Muscle layer of duodenum (tissue), 2 donors: Measurements from ENCODE around the gene PIAS4.
A peak's percentile ranks its signal among the peaks of the same experiment; 100 is the strongest.

Source experiments
- H3K27ac ChIP-seq: one replicate; pipeline ENCODE4 v1.7.0; 2013; ENCODE audit warnings: mild to moderate bottlenecking, low read length
- H3K27me3 ChIP-seq: one replicate; pipeline ENCODE4 v1.7.0; 2013; ENCODE audit warnings: low read depth, mild to moderate bottlenecking, control low read depth, low read length
- H3K36me3 ChIP-seq, 2 donors: one replicate each; pipeline ENCODE4 v1.7.0; 2013; ENCODE audit warnings: low read length in 2 of 2, control low read depth in 1 of 2, mild to moderate bottlenecking in 1 of 2; ENCODE audit not compliant: insufficient read depth in 2 of 2, control insufficient read depth in 1 of 2
- H3K4me1 ChIP-seq, 2 donors: one replicate each; pipeline ENCODE4 v1.7.0; 2013; ENCODE audit warnings: low read length in 2 of 2, mild to moderate bottlenecking in 2 of 2, control low read depth in 1 of 2, moderate library complexity in 1 of 2; ENCODE audit not compliant: insufficient read depth in 2 of 2, control insufficient read depth in 1 of 2
- H3K4me3 ChIP-seq, 2 donors: one replicate each; pipeline ENCODE4 v1.7.0; 2013; ENCODE audit warnings: low read length in 2 of 2, low read depth in 1 of 2, mild to moderate bottlenecking in 1 of 2
- H3K9me3 ChIP-seq, 2 donors: one replicate each; pipeline ENCODE4 v1.7.0; 2013; ENCODE audit warnings: low read length in 2 of 2, control low read depth in 1 of 2, mild to moderate bottlenecking in 1 of 2; ENCODE audit not compliant: control insufficient read depth in 1 of 2
- donor health status: healthy.

Gene PIAS4

GRCh38 chr19:4066176-4066606 lies 58.7 kb downstream of the PIAS4 start:
- Histone ChIP-seq H3K9me3 (no peaks in the 10 kb centered on the region), H3K4me3 (peak overlapping the region; percentile 37 to 88), H3K36me3 (peaks cover 0 to 7% of the 10 kb centered on the region in 2 donors), H3K4me1 (peaks cover 13 to 37% of the 10 kb centered on the region in 2 donors), H3K27ac (no peak overlapping the region), H3K27me3 (no peaks in the 10 kb centered on the region)

GRCh38 chr19:4066682-4067395 lies 59.3 kb downstream of the PIAS4 start, which contains the start of gene ZBTB7A:
TSS of gene ZBTB7A (minus strand) at chr19:4066899. CDS start at chr19:4055232, 11,667 bp downstream.
- Histone ChIP-seq H3K27me3 (no peaks in the 10 kb centered on the region), H3K4me3 (peak within 1 kb of the TSS; percentile 37 to 88), H3K4me1 (peaks cover 9 to 30% of the 10 kb centered on the region in 2 donors)

GRCh38 chr19:4067396-4068046 lies 60.0 kb downstream of the PIAS4 start:
- Histone ChIP-seq H3K36me3 (peaks cover 0 to 7% of the 10 kb centered on the region in 2 donors), H3K4me3 (peak overlapping the region; percentile 52 to 88), H3K27me3 (no peaks in the 10 kb centered on the region), H3K9me3 (no peaks in the 10 kb centered on the region), H3K4me1 (peaks cover 6 to 23% of the 10 kb centered on the region in 2 donors), H3K27ac (peak overlapping the region; percentile 87)

More at GRCh38 chr19:4066682-4067395, 59.3 kb downstream of the PIAS4 start, which contains the start of gene ZBTB7A:
- Histone ChIP-seq H3K9me3 (no peaks in the 10 kb centered on the region), H3K27ac (peak within 1 kb of the TSS; percentile 87), H3K36me3 (peaks cover 0 to 7% of the 10 kb centered on the region in 2 donors)

GRCh38 chr19:4068047-4068966 lies 60.8 kb downstream of the PIAS4 start:
- no peaks in the 10 kb centered on the region for H3K27me3 ChIP-seq
- peaks cover 0 to 7% of the 10 kb centered on the region in 2 donors for H3K36me3 ChIP-seq
- peak overlapping the region; percentile 52 to 88 for H3K4me3 ChIP-seq
- H3K9me3 ChIP-seq = no peaks in the 10 kb centered on the region
- peaks cover 0 to 15% of the 10 kb centered on the region in 2 donors for H3K4me1 ChIP-seq
- H3K27ac ChIP-seq = peak overlapping the region; percentile 87

GRCh38 chr19:4069331-4069959 lies 61.9 kb downstream of the PIAS4 start:
- Histone ChIP-seq H3K27me3 (no peaks in the 10 kb centered on the region), H3K4me1 (peaks cover 0 to 11% of the 10 kb centered on the region in 2 donors), H3K4me3 (no peak overlapping the region), H3K36me3 (peaks cover 0 to 4% of the 10 kb centered on the region in 2 donors), H3K27ac (no peak overlapping the region), H3K9me3 (no peaks in the 10 kb centered on the region)

GRCh38 chr19:4071610-4072009 lies 64.1 kb downstream of the PIAS4 start:
- Histone ChIP-seq H3K27ac (no peak overlapping the region), H3K27me3 (no peaks in the 10 kb centered on the region), H3K9me3 (no peaks in the 10 kb centered on the region), H3K4me1 (peaks cover 0 to 11% of the 10 kb centered on the region in 2 donors), H3K4me3 (no peak overlapping the region), H3K36me3 (no peaks in the 10 kb centered on the region)

GRCh38 chr19:4075373-4075772 lies 67.8 kb downstream of the PIAS4 start:
- no peak overlapping the region for H3K4me3 ChIP-seq
- H3K27ac ChIP-seq = no peak overlapping the region
- no peaks in the 10 kb centered on the region for H3K36me3 ChIP-seq
- no peaks in the 10 kb centered on the region for H3K27me3 ChIP-seq
- peaks cover 5 to 15% of the 10 kb centered on the region in 2 donors for H3K4me1 ChIP-seq
- no peaks in the 10 kb centered on the region for H3K9me3 ChIP-seq

- no peaks in the 10 kb centered on the region for H3K36me3 ChIP-seq
- no peaks in the 10 kb centered on the region for H3K27me3 ChIP-seq
- H3K4me1 ChIP-seq = peaks cover 5 to 15% of the 10 kb centered on the region in 2 donors
- H3K9me3 ChIP-seq = no peaks in the 10 kb centered on the region
- H3K27ac ChIP-seq = peak overlapping the region; percentile 82
- H3K4me3 ChIP-seq = no peak overlapping the region
Measured at GRCh38 chr19:4077007-4077374, 69.5 kb downstream of the PIAS4 start.

GRCh38 chr19:4077800-4078684 lies 70.5 kb downstream of the PIAS4 start:
- peaks cover 5 to 15% of the 10 kb centered on the region in 2 donors for H3K4me1 ChIP-seq
- no peaks in the 10 kb centered on the region for H3K9me3 ChIP-seq
- H3K36me3 ChIP-seq = no peaks in the 10 kb centered on the region
- peak overlapping the region; percentile 82 for H3K27ac ChIP-seq
- no peaks in the 10 kb centered on the region for H3K27me3 ChIP-seq
- H3K4me3 ChIP-seq = peak overlapping the region; percentile 66 to 67

GRCh38 chr19:4080473-4080872 lies 72.9 kb downstream of the PIAS4 start:
- H3K36me3 ChIP-seq = no peaks in the 10 kb centered on the region
- H3K4me3 ChIP-seq = no peak overlapping the region
- peaks cover 5 to 21% of the 10 kb centered on the region in 2 donors for H3K4me1 ChIP-seq
- no peaks in the 10 kb centered on the region for H3K9me3 ChIP-seq
- H3K27ac ChIP-seq = no peak overlapping the region
- no peaks in the 10 kb centered on the region for H3K27me3 ChIP-seq
